NCI-H345 treated with DMSO at 0.1 percent for 48 hours (cell line): ENCODE results near the gene TTC4.

Experiments used
- DNase-seq: peaks from one replicate; lab custom pipeline; 2025; ENCODE audit not compliant: unreplicated experiment; lab: John Stamatoyannopoulos, UW

Gene TTC4

GRCh38 chr1:54777431-54777830 lies 61.8 kb downstream of the TTC4 start:
- no peak for DNase-seq

GRCh38 chr1:54781023-54781723 lies 65.5 kb downstream of the TTC4 start:
- DNase-seq: no peak

GRCh38 chr1:54782156-54782555 lies 66.5 kb downstream of the TTC4 start:
- DNase-seq: no peak

- no peak for DNase-seq
Observed at GRCh38 chr1:54782588-54782987, 66.9 kb downstream of the TTC4 start.

- DNase-seq: no peak
Observed at GRCh38 chr1:54784066-54784465, 68.4 kb downstream of the TTC4 start.

- DNase-seq: no peak
Observed at GRCh38 chr1:54786778-54787177, 71.1 kb downstream of the TTC4 start.

GRCh38 chr1:54787604-54788003 lies 71.9 kb downstream of the TTC4 start:
- DNase-seq: no peak

- DNase-seq: no peak
Observed at GRCh38 chr1:54788459-54788858, 72.8 kb downstream of the TTC4 start.

GRCh38 chr1:54791880-54792522 lies 76.3 kb downstream of the TTC4 start:
- DNase-seq: no peak
